ENCODE results near the gene IFT57.

Gene IFT57

GRCh38 chr3:108110934-108111333 lies 111.3 kb downstream of the IFT57 start:
- no peaks in the 10 kb centered on the region for H3K9me3 ChIP-seq (replicated peaks in 1 of 11)
- H3K9ac ChIP-seq, result no peak overlapping the region
- no peaks in the 10 kb centered on the region for H3K36me3 ChIP-seq
- H3K27ac ChIP-seq, result no peak overlapping the region
- H3K27me3 ChIP-seq, result no peaks in the 10 kb centered on the region
- no peak overlapping the region for H3K4me2 ChIP-seq
- no peak for TF ChIP-seq Cebpa-rat (IDR thresholded peaks at IDR 0.05)
- H3K4me3 ChIP-seq, result no peak overlapping the region
- peaks cover 0 to 12% (median 7%) of the 10 kb centered on the region in 10 experiments; a peak in 13 of 20 replicates for H3K4me1 ChIP-seq
- no peaks in the 10 kb centered on the region for H4K20me1 ChIP-seq
